ENCODE results near the gene SP2. TPM values are rescaled to one million over a fixed set of nuclear protein-coding genes. Genes with fewer than 3 reads are reported as not detected.

The SP2 gene
- polyA plus RNA-seq = 10 to 100 TPM in 1 of 3 donors, 1 to 10 TPM in 2; 2.0 to 13.7 (median 5.0) TPM

DNA sequence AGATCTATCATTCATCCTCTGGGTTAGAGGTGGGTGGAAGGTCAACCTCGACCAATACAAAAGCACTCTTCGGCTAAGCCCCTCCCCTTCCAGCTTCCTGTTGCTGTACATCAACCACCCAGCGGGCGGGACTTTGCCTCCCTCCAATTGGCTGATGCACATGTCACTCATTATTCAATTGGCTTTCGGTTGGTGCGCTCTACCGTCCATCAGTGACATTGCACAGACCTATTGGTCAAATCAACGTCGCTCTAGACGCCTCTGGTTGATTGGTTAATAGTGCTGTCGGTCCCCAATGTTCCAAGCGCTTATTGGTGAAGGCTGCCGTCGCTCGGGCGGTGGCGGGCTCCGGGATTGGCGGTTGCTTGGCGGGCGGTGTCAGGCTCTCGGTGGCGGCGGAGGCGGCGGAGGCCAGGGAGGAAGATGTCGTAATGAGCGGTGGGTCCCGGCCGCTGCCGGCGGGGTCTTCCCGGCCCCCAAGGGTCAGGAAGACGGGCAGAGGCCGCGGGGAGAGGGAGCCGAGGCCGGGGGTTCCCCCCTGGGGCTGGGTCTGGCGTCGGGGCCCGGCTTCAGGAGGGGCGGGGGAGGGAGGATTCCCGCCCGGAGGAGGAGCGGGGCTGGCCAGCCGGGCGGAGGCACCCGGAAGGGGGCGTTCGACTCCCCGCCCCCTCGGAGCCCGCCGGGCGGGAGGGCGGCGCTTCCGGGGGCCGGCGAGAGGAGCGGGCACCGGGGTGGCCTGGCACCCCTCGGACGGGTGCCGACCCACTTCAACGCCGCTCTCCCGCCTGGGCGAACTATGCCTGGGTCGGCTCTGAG is at the start of gene SP2:
Gene SP2, plus strand, starts transcription at position 381 of the 816 bp plus-strand sequence. Its CDS starts 51 bp downstream, at position 432.
- peak; percentile 100 for DNase-seq
- Mint-ChIP-seq H3K9me3 (no peaks in the 10 kb centered on the region), H3K4me1 (peaks cover 36 to 60% of the 10 kb centered on the region in 2 donors), H3K27ac (peak within 1 kb of the TSS; percentile 96 to 100 (median 99)), H3K36me3 (peaks cover 0 to 10% (median 0%) of the 10 kb centered on the region in 3 donors), H3K27me3 (ENCODE audit: low read depth in 3 of 3) (peaks cover 4 to 13% (median 5%) of the 10 kb centered on the region in 3 donors), H3K4me3 (peak within 1 kb of the TSS; percentile 96 to 99 (median 98))

DNA sequence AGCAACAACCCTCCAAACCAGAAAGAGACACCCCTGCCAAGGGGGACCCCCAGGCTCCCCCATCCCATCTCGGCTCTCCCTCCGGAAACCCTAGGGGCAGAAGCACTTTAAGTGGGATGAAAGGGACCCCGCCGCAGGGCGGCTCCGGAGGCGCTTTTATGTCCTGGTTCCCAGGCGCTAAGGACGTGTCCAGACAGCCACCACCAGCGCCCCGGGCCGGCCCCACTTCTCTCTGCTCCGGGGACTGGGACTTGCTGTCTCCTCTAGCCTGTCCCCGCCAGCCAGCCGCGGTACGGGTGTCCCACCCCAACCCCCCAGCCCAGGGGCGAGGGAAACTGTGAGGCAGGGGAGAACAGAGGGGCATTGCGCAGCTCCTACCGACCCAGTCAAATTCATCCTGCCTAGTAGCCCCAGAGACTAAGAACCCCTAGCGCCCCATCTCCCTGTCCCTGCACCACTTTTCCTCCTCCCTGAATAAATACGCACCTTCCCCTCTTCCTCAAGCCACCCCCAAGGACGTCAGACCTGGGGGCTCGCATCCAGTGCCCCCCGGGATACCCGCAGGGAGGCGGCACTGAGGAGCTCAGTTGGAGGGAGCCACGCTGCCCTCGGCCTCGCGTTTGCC is 49.2 kb upstream of the SP2 start:
- no peak overlapping the region for H3K4me3 Mint-ChIP-seq
- H3K27ac Mint-ChIP-seq = no peak overlapping the region
- DNase-seq = no peak
- peaks cover 20 to 23% (median 21%) of the 10 kb centered on the region in 3 donors for H3K27me3 Mint-ChIP-seq (ENCODE audit: low read depth in 3 of 3)
- H3K36me3 Mint-ChIP-seq = peaks cover 0 to 3% (median 0%) of the 10 kb centered on the region in 3 donors
- H3K4me1 Mint-ChIP-seq = peaks cover 7 to 20% of the 10 kb centered on the region in 2 donors
- no peaks in the 10 kb centered on the region for H3K9me3 Mint-ChIP-seq

DNA sequence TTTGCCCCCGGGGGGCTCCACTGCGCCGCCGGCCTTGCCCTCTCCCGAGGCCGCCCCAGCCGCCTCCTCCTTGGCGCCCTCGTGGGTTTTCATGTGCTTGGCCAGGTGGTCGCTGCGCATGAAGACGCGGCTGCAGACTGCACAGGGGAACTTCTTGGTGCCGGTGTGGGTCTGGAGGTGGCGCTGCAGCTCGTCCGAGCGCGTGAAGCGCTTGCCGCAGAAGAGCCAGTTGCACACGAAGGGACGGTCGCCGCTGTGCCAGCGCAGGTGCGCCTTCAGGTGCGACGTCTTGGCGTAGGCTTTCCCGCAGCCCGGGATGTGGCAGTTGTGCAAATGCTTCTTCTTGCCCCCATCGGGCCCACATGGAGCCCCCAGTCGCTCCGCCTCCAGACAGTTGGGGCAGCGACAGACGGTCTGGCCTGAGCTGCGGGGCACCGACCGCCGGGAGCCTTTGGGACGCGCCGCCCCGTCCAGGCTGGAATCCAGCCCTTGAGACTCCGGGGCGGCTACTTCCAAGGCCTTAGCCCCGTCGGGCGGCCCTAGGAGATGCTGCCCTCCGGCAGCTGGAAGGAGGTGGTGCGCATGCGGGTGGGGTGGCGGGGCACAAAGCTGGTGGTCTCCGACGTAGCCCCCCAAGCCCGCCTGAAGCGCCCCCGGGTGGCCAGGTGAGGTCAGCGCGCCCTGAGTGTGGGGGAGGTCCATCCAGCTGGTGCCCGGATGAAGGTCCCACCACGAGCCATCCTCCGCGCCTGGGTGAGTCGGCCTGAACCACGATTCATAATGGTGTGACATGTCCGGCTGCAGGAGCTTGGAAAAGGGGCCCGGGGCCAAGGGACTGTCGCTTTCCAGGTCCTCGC is 48.5 kb upstream of the SP2 start:
- Mint-ChIP-seq H3K36me3 (peaks cover 0 to 3% (median 0%) of the 10 kb centered on the region in 3 donors), H3K27ac (no peak overlapping the region), H3K9me3 (no peaks in the 10 kb centered on the region), H3K4me3 (no peak overlapping the region), H3K4me1 (peaks cover 13 to 20% of the 10 kb centered on the region in 2 donors), H3K27me3 (ENCODE audit: low read depth in 3 of 3) (peaks cover 20 to 29% (median 28%) of the 10 kb centered on the region in 3 donors)
- no peak for DNase-seq

DNA sequence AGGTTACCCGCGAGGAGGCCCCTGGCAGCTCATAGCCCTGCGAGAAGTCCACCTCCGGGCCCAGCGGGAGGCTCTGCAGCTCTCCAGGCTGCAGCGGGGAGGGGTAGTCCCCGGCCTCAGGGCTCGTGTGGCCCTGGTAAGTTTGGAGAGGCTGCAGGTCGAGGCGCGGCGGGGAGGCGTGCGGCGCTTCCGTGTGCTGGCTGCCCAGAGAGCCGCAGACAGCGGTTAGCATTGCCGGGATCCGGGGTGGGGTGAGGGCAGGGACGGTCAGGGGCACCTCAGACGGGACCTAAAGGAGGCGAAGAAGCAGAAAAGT is 47.9 kb upstream of the SP2 start:
- Mint-ChIP-seq H3K9me3 (no peaks in the 10 kb centered on the region), H3K4me1 (peaks cover 11 to 15% of the 10 kb centered on the region in 2 donors), H3K27me3 (ENCODE audit: low read depth in 3 of 3) (peaks cover 20 to 32% (median 29%) of the 10 kb centered on the region in 3 donors), H3K4me3 (no peak overlapping the region), H3K27ac (no peak overlapping the region), H3K36me3 (peaks cover 0 to 3% (median 0%) of the 10 kb centered on the region in 3 donors)
- DNase-seq = no peak

DNA sequence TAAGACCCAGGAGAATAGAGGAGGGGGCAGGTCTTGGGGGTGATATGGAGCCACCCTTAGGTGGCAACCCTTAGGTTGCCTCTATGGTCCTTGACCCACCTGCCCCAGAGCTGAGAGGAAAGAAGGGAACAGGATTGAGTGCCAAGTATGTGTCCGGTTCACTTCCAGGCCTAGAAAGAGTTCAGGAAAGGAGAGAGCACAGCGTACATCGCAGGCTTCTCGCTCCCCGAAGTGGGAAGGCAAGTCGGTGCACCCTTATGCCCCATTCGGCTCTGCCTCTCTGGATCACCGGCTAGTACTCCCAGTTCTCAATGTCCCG is 45.7 kb upstream of the SP2 start:
- H3K4me3 Mint-ChIP-seq = peak overlapping the region in 4 of 5 donors; percentile 29 to 61 (median 46)

DNA sequence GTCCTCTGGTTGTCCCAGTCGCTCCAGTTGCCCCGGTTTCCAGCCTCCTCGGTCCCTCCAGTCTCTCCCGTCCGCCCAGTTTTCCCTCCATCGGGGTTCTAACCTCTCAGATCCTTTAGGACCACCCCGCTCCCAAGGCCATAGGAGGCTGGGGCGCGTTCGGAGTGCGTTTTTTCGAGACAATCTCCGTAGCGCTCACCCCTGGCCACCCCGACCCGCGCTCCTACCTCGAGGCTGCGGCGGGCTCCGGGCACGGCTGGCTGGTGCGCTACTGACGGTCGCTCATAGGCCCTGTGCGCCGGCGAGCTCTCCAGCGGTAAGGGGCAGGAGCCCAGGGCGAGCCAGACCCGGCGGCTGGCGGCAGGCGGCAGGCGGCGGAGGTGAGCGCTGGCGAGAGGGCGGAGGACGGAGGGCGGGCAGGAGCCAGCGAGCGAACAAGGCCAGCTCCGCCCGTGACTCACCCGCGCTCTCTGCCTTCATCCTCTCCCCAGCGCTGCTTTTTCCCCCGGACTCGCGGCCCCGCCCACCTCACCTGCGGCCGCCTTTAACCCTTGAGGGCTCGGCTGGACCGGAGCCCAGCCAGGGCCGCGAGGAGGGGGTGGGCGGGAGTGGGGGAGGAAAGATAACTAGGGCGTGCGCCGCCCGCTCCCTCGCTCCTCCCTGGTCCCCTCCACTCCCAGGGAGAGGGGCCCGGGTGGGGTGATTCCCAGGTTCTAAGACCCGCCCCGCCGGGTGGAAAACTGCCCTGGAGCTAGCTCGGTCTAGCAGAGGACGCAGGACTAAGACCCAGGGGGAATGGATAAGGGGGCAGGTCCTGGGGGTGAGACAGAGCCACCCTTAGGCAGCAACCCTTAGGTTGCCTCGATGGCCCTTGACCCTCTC is 45.1 kb upstream of the SP2 start, which contains the start of gene SP6:
Gene SP6, minus strand, starts transcription at position 472 of the 882 bp plus-strand sequence. CDS start 2,734 bp downstream, outside the sequence.
- Mint-ChIP-seq H3K27ac (no peak within 1 kb of the TSS), H3K9me3 (no peaks in the 10 kb centered on the region), H3K36me3 (peaks cover 0 to 3% (median 0%) of the 10 kb centered on the region in 3 donors), H3K4me1 (peaks cover 11 to 15% of the 10 kb centered on the region in 2 donors), H3K27me3 (ENCODE audit: low read depth in 3 of 3) (peaks cover 36 to 43% (median 38%) of the 10 kb centered on the region in 3 donors), H3K4me3 (peak within 1 kb of the TSS in 4 of 5 donors; percentile 29 to 61 (median 46))
- DNase-seq = peak; percentile 20 to 38 (median 29)

More for the DNA sequence above, 45.7 kb upstream of the SP2 start:
- Mint-ChIP-seq H3K9me3 (no peaks in the 10 kb centered on the region), H3K27ac (no peak overlapping the region), H3K4me1 (peaks cover 11 to 15% of the 10 kb centered on the region in 2 donors), H3K36me3 (peaks cover 0 to 3% (median 0%) of the 10 kb centered on the region in 3 donors), H3K27me3 (ENCODE audit: low read depth in 3 of 3) (peaks cover 35 to 42% (median 36%) of the 10 kb centered on the region in 3 donors)
- DNase-seq = no peak

DNA sequence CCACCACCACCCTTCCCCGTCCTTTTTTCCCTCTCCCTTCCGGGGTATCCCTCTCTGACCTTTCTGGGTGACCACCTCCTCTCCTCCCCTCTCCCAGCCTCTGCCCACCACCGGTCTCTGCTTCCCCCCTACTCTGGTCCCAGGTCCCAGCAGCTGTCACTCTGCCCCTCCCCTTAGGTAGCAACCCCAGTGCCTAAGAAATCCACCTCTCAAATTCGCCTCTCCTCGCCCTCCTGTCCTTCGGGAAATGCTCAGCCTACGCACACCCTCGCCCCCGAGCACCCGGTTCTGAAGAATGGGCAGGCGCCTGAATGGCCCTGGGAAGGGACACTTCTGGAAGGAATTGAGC is 44.3 kb upstream of the SP2 start:
- DNase-seq = no peak
- H3K36me3 Mint-ChIP-seq = peaks cover 0 to 3% (median 0%) of the 10 kb centered on the region in 3 donors
- H3K4me1 Mint-ChIP-seq = peaks cover 11 to 15% of the 10 kb centered on the region in 2 donors
- H3K27ac Mint-ChIP-seq = no peak overlapping the region
- no peaks in the 10 kb centered on the region for H3K9me3 Mint-ChIP-seq
- peak overlapping the region in 3 of 5 donors; percentile 12 to 34 (median 29) for H3K4me3 Mint-ChIP-seq
- H3K27me3 Mint-ChIP-seq (ENCODE audit: low read depth in 3 of 3) = peaks cover 30 to 42% (median 40%) of the 10 kb centered on the region in 3 donors

DNA sequence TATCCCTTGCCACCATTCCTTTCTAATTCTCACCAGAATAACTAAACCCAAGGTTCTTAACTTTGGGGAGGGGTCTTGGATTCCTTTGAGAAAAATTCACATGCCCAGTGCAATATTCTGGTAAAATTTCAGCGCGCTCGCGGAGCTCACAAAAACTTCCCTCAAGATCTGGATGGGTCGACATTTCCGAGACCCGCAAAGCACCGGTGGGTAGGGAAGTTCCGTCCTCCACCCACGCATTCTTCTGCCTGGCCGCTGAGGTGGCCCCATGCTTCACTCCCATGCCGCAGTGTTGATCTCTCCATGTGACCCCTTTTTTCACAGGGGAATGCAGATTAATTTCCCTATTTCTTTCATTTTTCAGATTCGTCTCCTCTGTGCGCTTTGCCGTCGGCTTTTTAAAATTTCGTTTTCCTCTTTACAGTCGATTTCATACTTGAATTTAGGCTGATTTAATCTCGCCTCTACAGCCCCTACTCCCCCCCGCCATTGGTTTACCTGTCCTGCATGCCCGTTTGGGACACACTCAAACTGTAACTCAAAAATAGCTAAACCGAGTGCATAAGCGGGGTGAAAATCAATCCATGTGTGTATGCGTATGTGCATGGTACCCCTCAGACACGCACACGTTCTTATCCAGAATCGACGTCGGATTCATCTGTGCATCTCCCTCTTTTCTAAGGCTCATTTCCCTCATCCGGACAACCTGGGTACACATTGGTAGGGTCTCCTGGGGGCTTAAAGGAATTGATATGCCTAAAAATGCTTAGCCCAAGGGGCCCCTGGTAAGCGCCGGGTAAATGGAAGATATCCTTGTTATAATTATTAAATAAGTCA is 43.7 kb upstream of the SP2 start:
- no peaks in the 10 kb centered on the region for H3K9me3 Mint-ChIP-seq
- H3K4me1 Mint-ChIP-seq = peaks cover 11 to 15% of the 10 kb centered on the region in 2 donors
- DNase-seq = no peak
- H3K36me3 Mint-ChIP-seq = peaks cover 0 to 3% (median 0%) of the 10 kb centered on the region in 3 donors
- H3K4me3 Mint-ChIP-seq = peak overlapping the region in 4 of 5 donors; percentile 13 to 36 (median 32)
- H3K27me3 Mint-ChIP-seq (ENCODE audit: low read depth in 3 of 3) = peaks cover 28 to 46% (median 41%) of the 10 kb centered on the region in 3 donors
- no peak overlapping the region for H3K27ac Mint-ChIP-seq

DNA sequence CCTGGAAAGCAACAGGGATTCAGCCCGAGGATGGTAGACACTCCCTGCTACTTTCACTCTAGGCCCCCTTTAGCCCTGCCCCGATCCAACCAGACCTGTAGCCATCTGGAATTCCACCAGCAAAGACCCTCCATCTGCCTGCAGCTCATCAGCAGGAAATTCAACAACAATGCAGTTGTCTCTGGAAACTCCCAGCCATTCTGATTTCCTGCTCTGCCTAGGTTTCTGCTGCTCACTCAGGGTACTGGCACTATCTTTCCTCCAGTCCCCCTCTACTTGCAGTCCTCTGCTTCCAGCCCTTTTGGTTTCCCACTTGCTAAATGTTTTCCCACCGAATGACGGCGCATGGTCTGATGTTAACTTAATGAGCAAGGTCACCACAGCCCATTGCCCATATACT is 42.4 kb upstream of the SP2 start:
- Mint-ChIP-seq H3K36me3 (peaks cover 0 to 3% (median 0%) of the 10 kb centered on the region in 3 donors), H3K27me3 (ENCODE audit: low read depth in 3 of 3) (peaks cover 29 to 42% (median 41%) of the 10 kb centered on the region in 3 donors), H3K9me3 (no peaks in the 10 kb centered on the region), H3K4me1 (peaks cover 11 to 15% of the 10 kb centered on the region in 2 donors), H3K27ac (no peak overlapping the region), H3K4me3 (no peak overlapping the region)
- no peak for DNase-seq

DNA sequence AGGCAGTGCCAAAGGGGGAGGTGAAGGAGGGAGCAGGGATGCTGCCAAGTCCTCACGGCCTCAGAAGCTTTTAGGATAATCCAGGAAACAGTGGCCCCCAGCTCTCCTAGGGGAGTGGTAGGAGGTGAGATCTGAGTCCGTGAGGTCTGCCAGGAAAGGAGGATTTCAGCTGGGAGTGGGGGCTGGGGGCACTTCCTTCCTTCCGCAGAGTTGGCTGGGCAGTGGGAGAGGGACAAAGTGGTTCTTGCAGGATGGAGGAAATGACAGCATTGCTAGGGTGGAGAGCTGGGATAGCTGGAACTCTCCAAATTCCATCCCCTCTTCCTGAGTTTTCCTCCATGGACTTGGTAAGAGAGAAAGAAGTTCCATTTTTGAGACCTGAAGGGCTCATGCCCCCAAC is 40.3 kb upstream of the SP2 start:
- Mint-ChIP-seq H3K4me3 (no peak overlapping the region), H3K27ac (no peak overlapping the region), H3K27me3 (ENCODE audit: low read depth in 3 of 3) (peaks cover 20 to 43% (median 32%) of the 10 kb centered on the region in 3 donors), H3K36me3 (no peaks in the 10 kb centered on the region), H3K9me3 (no peaks in the 10 kb centered on the region), H3K4me1 (peaks cover 6 to 8% of the 10 kb centered on the region in 2 donors)
- no peak for DNase-seq

DNA sequence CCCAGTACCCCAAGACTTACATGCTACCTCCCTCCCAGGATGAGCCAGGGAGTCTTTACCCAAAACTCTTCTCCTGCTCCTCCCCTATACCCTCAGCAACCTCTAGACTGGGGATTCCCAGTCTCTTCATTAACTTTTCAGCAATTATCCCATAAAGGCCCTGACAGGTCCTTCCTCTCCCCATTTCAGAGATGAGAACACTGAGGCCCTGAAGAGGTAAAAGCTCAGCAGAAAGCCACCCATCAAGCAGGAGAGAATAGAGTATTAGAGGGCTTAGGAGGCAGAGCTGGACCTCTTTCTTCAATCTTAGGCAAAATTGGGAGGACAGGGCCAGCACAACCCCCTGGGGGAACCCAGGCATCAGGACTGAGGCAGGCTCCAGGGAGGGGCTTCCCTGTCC is 39.2 kb upstream of the SP2 start:
- Mint-ChIP-seq H3K9me3 (no peaks in the 10 kb centered on the region), H3K4me3 (no peak overlapping the region), H3K27me3 (ENCODE audit: low read depth in 3 of 3) (peaks cover 20 to 43% (median 31%) of the 10 kb centered on the region in 3 donors), H3K4me1 (peaks cover 6 to 7% of the 10 kb centered on the region in 2 donors), H3K36me3 (no peaks in the 10 kb centered on the region), H3K27ac (no peak overlapping the region)
- DNase-seq = no peak

Data from immature natural killer cell (primary cell).